PC-9 (cell line): Measurements from ENCODE around the gene PCID2. TPM values are rescaled to one million over a fixed set of nuclear protein-coding genes. Genes with fewer than 3 reads are reported as not detected.

Experiments
- BruUV-seq: library from RNA; stranded (reverse); fragments of 400-500 nt; replicated peaks from 2 replicates; lab custom pipeline; 2021; lab: Mats Ljungman, UMichigan
- CTCF ChIA-PET: fragments of 300-600 bp; sonication (Branson Sonifier 250); formaldehyde crosslinking; loops from one replicate; lab custom pipeline; 2022; ENCODE audit warnings: antibody characterized with exemption; lab: Charles Lee
- POLR2A ChIA-PET: fragments of 300-600 bp; sonication (Branson Sonifier 250); formaldehyde crosslinking; loops from one replicate; lab custom pipeline; 2022; ENCODE audit warnings: antibody characterized with exemption; ENCODE audit not compliant: unreplicated experiment; lab: Charles Lee
- DNase-seq, 2 experiments: peaks; one replicate each; pipeline versions ENCODE4 v3.0.0 to v3.0.0-alpha.2; 2015 to 2022; ENCODE audit warnings: mixed read lengths in 1 of 2
- H2AFZ ChIP-seq: fragments of 200-600 bp; sonication (generic); 2 replicates; pipeline ENCODE4 v1.8.1; 2017; ENCODE audit warnings: antibody characterized with exemption
- H3F3A ChIP-seq: fragments of 200-600 bp; sonication (generic); 2 replicates; pipeline ENCODE4 v1.8.1; 2017; ENCODE audit warnings: antibody characterized with exemption, mild to moderate bottlenecking, low read depth; ENCODE audit not compliant: insufficient read depth
- H3K27ac ChIP-seq: fragments of 200-600 bp; sonication (generic); 2 replicates; pipeline ENCODE4 v1.6.1; 2016; ENCODE audit warnings: mixed run types
- H3K27me3 ChIP-seq: fragments of 200-600 bp; sonication (generic); 2 replicates; pipeline ENCODE4 v1.6.1; 2016; ENCODE audit warnings: low read depth, mixed run types; ENCODE audit not compliant: insufficient read depth
- H3K36me3 ChIP-seq: fragments of 200-600 bp; sonication (generic); 2 replicates; pipeline ENCODE4 v1.6.1; 2016; ENCODE audit warnings: low read depth, mixed run types
- H3K4me1 ChIP-seq: fragments of 200-600 bp; sonication (generic); replicated peaks from 2 replicates; pipeline ENCODE4 v1.6.1; 2016; ENCODE audit warnings: mixed run types; ENCODE audit not compliant: insufficient read depth
- H3K4me2 ChIP-seq: fragments of 200-600 bp; sonication (generic); 2 replicates; pipeline ENCODE4 v1.6.1; 2017; ENCODE audit warnings: mixed run types
- H3K4me3 ChIP-seq: fragments of 200-600 bp; sonication (generic); 2 replicates; pipeline ENCODE4 v1.6.1; 2016; ENCODE audit warnings: mixed run types
- H3K79me2 ChIP-seq: fragments of 200-600 bp; sonication (generic); 2 replicates; pipeline ENCODE4 v1.6.1; 2017; ENCODE audit warnings: low read depth, mixed run types
- H3K9me2 ChIP-seq: fragments of 200-600 bp; sonication (generic); 2 replicates; pipeline ENCODE4 v1.8.1; 2017; ENCODE audit warnings: mild to moderate bottlenecking; ENCODE audit not compliant: insufficient read depth
- H3K9me3 ChIP-seq: fragments of 200-600 bp; sonication (generic); 2 replicates; pipeline ENCODE4 v1.8.1; 2016; ENCODE audit warnings: low read depth; ENCODE audit not compliant: insufficient read depth
- H4K20me1 ChIP-seq: fragments of 200-600 bp; sonication (generic); 2 replicates; pipeline ENCODE4 v1.8.1; 2017; ENCODE audit not compliant: insufficient read depth
- EZH2 ChIP-seq: fragments of 200-600 bp; sonication (generic); IDR thresholded peaks from 2 replicates; pipeline ENCODE4 v1.8.0; 2017; ENCODE audit warnings: antibody characterized with exemption, low read depth
- intact Hi-C: fragments of 100-400 bp; cut with micrococcal nuclease; formaldehyde crosslinking; loops from one replicate; pipeline ENCODE4 v1.10.0; 2022; ENCODE audit not compliant: unreplicated experiment
- total RNA-seq: library from RNA; stranded (reverse); gene quantifications from 2 replicates; pipeline ENCODE4 v1.2.3, GENCODE V29; 2021
- TF ChIP-seq, protein P1 (sequence below): fragments of 200-600 bp; sonication (generic); conservative IDR thresholded peaks from 2 replicates; pipeline ENCODE4 v1.6.1; 2017; ENCODE audit warnings: mixed run types, antibody characterized with exemption, mild to moderate bottlenecking, moderate library complexity

Gene PCID2
- total RNA-seq, 1 experiment from 2014 or later = 71.8 TPM

GRCh38 chr13:113233101-113233500 lies 24.6 kb upstream of the PCID2 start:
- H4K20me1 ChIP-seq = peaks cover 11% of the 10 kb centered on the region
- TF ChIP-seq, protein P1, sequence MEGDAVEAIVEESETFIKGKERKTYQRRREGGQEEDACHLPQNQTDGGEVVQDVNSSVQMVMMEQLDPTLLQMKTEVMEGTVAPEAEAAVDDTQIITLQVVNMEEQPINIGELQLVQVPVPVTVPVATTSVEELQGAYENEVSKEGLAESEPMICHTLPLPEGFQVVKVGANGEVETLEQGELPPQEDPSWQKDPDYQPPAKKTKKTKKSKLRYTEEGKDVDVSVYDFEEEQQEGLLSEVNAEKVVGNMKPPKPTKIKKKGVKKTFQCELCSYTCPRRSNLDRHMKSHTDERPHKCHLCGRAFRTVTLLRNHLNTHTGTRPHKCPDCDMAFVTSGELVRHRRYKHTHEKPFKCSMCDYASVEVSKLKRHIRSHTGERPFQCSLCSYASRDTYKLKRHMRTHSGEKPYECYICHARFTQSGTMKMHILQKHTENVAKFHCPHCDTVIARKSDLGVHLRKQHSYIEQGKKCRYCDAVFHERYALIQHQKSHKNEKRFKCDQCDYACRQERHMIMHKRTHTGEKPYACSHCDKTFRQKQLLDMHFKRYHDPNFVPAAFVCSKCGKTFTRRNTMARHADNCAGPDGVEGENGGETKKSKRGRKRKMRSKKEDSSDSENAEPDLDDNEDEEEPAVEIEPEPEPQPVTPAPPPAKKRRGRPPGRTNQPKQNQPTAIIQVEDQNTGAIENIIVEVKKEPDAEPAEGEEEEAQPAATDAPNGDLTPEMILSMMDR = no peak
- TF ChIP-seq EZH2 = no peak
- no peak overlapping the region for H3K4me3 ChIP-seq
- no peak for DNase-seq
- no peaks in the 10 kb centered on the region for H3K27me3 ChIP-seq
- peaks cover 10% of the 10 kb centered on the region; the same call in 1 of the 2 replicates for H3K36me3 ChIP-seq
- H3K4me2 ChIP-seq = no peak overlapping the region
- no peaks in the 10 kb centered on the region for H3K9me3 ChIP-seq
- H3K79me2 ChIP-seq = no peaks in the 10 kb centered on the region
- POLR2A ChIA-PET = no interaction called here
- peaks cover 37% of the 10 kb centered on the region for H3F3A ChIP-seq
- CTCF ChIA-PET = no interaction called here
- intact Hi-C loops = no loop called here
- BruUV-seq = no TSS peak
- no peaks in the 10 kb centered on the region for H3K9me2 ChIP-seq
- H2AFZ ChIP-seq = no peak overlapping the region
- no peak overlapping the region for H3K27ac ChIP-seq
- H3K4me1 ChIP-seq = no peaks in the 10 kb centered on the region

GRCh38 chr13:113232208-113233003 lies 23.9 kb upstream of the PCID2 start:
- no peaks in the 10 kb centered on the region for H3K27me3 ChIP-seq
- ChIA-PET POLR2A (no interaction called here), CTCF (no interaction called here)
- peaks cover 13% of the 10 kb centered on the region for H4K20me1 ChIP-seq
- no peaks in the 10 kb centered on the region for H3K4me1 ChIP-seq
- H3K27ac ChIP-seq = no peak overlapping the region
- no peaks in the 10 kb centered on the region for H3K79me2 ChIP-seq
- H3K4me3 ChIP-seq = no peak overlapping the region
- peaks cover 41% of the 10 kb centered on the region for H3F3A ChIP-seq
- H3K9me3 ChIP-seq = no peaks in the 10 kb centered on the region
- H2AFZ ChIP-seq = no peak overlapping the region
- H3K4me2 ChIP-seq = no peak overlapping the region
- no TSS peak for BruUV-seq
- no peaks in the 10 kb centered on the region for H3K9me2 ChIP-seq
- peaks cover 14% of the 10 kb centered on the region; the same call in 1 of the 2 replicates for H3K36me3 ChIP-seq
- TF ChIP-seq EZH2 = no peak
- TF ChIP-seq, protein P1 = no peak
- no peak for DNase-seq
- intact Hi-C loops = no loop called here

GRCh38 chr13:113231306-113232207 lies 23.1 kb upstream of the PCID2 start:
- Histone ChIP-seq H3K4me2 (no peak overlapping the region), H3K79me2 (no peaks in the 10 kb centered on the region), H3K9me3 (no peaks in the 10 kb centered on the region), H2AFZ (no peak overlapping the region), H3K9me2 (no peaks in the 10 kb centered on the region), H3K27me3 (no peaks in the 10 kb centered on the region), H4K20me1 (peaks cover 21% of the 10 kb centered on the region), H3K27ac (no peak overlapping the region), H3K4me3 (no peak overlapping the region), H3F3A (peaks cover 41% of the 10 kb centered on the region), H3K4me1 (no peaks in the 10 kb centered on the region), H3K36me3 (peaks cover 11% of the 10 kb centered on the region; the same call in 1 of the 2 replicates)
- TF ChIP-seq EZH2 = no peak
- TF ChIP-seq, protein P1 = no peak
- no TSS peak for BruUV-seq
- POLR2A ChIA-PET = no interaction called here
- intact Hi-C loops = no loop called here
- no peak for DNase-seq
- CTCF ChIA-PET = no interaction called here
